ENCODE data around the gene TOMM34.

The TOMM34 gene

DNA sequence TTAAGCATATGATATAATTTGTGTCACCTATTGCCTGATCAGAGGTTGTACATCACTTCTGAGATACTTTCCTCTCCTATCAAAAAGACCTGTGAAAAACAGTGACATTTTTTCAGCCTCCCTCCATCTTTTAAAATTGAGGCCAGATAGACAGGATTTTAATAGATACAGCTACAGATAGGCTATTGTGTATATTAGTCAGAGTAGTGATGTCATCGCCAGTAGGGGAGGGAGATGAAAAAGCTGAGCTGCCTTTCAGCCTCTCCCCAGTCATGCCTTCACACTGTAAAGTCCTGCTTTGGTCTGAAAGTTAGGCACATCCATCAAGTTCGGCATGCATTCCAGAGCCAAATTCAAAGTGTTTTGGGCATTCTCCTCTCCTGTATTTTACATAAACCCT, 58.2 kb downstream of the TOMM34 start:
- Mint-ChIP-seq H3K9me3 (no peaks in the 10 kb centered on the region), H3K36me3 (ENCODE audit: low read depth) (peaks cover 45% of the 10 kb centered on the region)

DNA sequence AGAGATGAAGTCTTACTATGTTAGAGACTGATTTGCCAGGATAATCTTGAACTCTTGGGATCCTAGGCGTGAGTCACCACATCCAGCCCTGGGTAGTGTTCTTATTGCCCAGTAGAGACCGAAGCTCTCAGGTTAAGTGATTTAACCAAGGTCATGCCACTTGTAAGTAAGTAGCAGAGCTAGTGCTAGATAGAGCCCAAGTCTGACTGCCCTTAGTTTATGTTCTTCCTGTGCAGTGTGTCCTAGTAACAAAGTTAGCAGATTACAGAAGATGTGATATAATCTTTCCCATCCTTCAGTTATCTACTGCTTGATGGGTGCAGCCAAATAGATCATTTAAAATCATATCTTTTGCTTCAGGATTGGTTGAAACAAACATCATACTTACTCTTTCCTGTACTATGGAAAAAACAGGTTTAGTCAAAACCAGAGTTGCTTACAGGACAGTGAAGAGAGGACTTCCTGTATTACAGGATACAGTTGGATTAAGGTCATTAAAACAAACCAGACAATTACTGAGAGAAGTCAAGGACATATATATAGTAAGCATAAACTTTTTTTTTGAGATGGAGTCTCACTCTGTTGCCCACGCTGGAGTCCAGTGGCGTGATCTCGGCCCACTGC, 59.9 kb downstream of the TOMM34 start:
- H3K27me3 Mint-ChIP-seq (ENCODE audit: low read depth): no peaks in the 10 kb centered on the region
- H3K4me3 Mint-ChIP-seq: no peak overlapping the region
- H3K27ac Mint-ChIP-seq: peak overlapping the region; percentile 70
- peaks cover 46% of the 10 kb centered on the region for H3K36me3 Mint-ChIP-seq (ENCODE audit: low read depth)
- H3K4me1 Mint-ChIP-seq (ENCODE audit: low read depth): peaks cover 39% of the 10 kb centered on the region
- no peaks in the 10 kb centered on the region for H3K9me3 Mint-ChIP-seq

More for the DNA sequence above, 58.2 kb downstream of the TOMM34 start:
- no peak overlapping the region for H3K4me3 Mint-ChIP-seq
- peaks cover 25% of the 10 kb centered on the region for H3K4me1 Mint-ChIP-seq (ENCODE audit: low read depth)
- no peak overlapping the region for H3K27ac Mint-ChIP-seq
- H3K27me3 Mint-ChIP-seq (ENCODE audit: low read depth): no peaks in the 10 kb centered on the region

DNA sequence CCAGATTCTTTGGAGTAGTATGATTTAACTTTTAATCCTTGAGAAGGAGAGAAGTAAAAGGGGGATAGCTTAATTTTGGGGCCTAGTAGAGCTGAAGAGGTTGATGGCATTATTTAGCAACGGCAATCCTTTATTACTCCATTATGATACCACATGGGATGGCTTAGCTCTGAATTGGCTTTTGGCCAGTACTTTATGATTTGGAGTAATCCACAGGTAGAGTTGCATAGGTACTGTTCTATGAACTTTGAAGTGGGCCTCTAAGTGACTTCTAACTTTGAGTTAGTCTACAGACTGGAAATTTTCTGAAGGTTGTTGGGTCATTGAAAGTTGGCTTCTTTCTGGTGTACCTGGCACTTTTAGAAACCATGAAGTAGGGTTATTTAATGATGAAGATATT, 63.1 kb downstream of the TOMM34 start:
- H3K4me1 Mint-ChIP-seq (ENCODE audit: low read depth): peaks cover 54% of the 10 kb centered on the region
- H3K36me3 Mint-ChIP-seq (ENCODE audit: low read depth): peaks cover 38% of the 10 kb centered on the region
- no peaks in the 10 kb centered on the region for H3K27me3 Mint-ChIP-seq (ENCODE audit: low read depth)
- H3K27ac Mint-ChIP-seq: no peak overlapping the region
- no peak overlapping the region for H3K4me3 Mint-ChIP-seq
- H3K9me3 Mint-ChIP-seq: no peaks in the 10 kb centered on the region

DNA sequence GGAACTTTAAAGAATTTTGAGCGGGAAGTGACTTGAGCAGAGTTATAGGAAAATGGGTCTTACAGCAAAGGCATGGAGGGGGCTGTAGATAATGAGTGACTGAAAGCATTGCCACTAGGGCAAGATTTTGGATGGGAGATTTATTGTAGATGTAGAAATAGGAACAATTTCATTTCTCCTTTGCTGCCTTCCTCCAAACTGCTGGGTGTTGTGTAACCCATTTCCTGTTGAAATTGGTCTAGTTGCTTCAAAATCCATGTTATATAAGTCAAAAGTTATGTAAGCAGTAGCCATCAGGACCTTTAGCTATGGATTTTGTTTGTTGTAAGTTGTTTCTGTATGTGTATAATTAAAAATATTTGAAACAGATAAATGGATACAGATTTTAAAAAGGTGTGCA, 63.6 kb downstream of the TOMM34 start:
- H3K9me3 Mint-ChIP-seq: no peaks in the 10 kb centered on the region
- H3K4me1 Mint-ChIP-seq (ENCODE audit: low read depth): peaks cover 60% of the 10 kb centered on the region
- no peaks in the 10 kb centered on the region for H3K27me3 Mint-ChIP-seq (ENCODE audit: low read depth)
- peaks cover 41% of the 10 kb centered on the region for H3K36me3 Mint-ChIP-seq (ENCODE audit: low read depth)
- peak overlapping the region; percentile 1 for H3K27ac Mint-ChIP-seq
- no peak overlapping the region for H3K4me3 Mint-ChIP-seq

DNA sequence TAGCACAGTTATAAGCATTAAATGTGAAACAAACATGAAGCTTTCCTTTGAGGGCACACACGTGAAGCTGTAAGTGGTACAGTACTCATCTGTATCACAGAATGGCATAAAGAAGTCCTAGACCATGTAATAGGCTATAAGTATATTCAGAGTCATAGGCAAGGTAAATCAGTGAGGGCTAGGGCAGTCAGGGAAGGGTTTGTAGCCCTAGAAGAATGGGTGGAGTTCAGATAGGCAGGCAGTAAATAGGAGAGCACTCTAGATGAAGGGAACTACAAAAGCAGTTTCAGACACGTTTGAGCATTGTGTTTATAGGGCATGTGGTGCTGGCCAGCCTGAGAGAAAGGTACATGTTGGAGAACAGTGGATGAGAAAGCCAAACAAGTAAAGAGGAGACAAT, 65.2 kb downstream of the TOMM34 start:
- Mint-ChIP-seq H3K36me3 (ENCODE audit: low read depth) (peaks cover 37% of the 10 kb centered on the region), H3K4me3 (no peak overlapping the region), H3K27me3 (ENCODE audit: low read depth) (no peaks in the 10 kb centered on the region), H3K9me3 (no peaks in the 10 kb centered on the region), H3K4me1 (ENCODE audit: low read depth) (peaks cover 54% of the 10 kb centered on the region), H3K27ac (peak overlapping the region; percentile 8)
